Large intestine (tissue), 12 donors: ENCODE measurements around the gene RFX1. TPM values are rescaled to one million over a fixed set of nuclear protein-coding genes. Genes with fewer than 3 reads are reported as not detected.
"Not testable (repeated sequence)": the region's sequence is repeated elsewhere in the genome, so short reads cannot be mapped to it uniquely, and the experiment has no call there.

Source experiments
- DNase-seq, 2 donors: peaks; one replicate each; pipeline versions ENCODE4 v3.0.0 to v3.0.0-alpha.2; 2013
- H3K27ac ChIP-seq: one replicate; pipeline ENCODE4 v1.5.1; 2013; ENCODE audit warnings: low read length
- H3K27me3 ChIP-seq: 2 replicates; pipeline ENCODE4 v1.6.1; 2013; ENCODE audit warnings: low read length; ENCODE audit not compliant: control insufficient read depth, insufficient read depth
- H3K36me3 ChIP-seq: 2 replicates; pipeline ENCODE4 v1.6.1; 2013; ENCODE audit warnings: low read length; ENCODE audit not compliant: control insufficient read depth, insufficient read depth
- H3K4me1 ChIP-seq: one replicate; pipeline ENCODE4 v1.6.1; 2013; ENCODE audit warnings: low read length; ENCODE audit not compliant: control insufficient read depth, insufficient read depth
- H3K4me3 ChIP-seq: one replicate; pipeline ENCODE4 v1.5.1; 2013; ENCODE audit warnings: low read length
- H3K9me3 ChIP-seq: one replicate; pipeline ENCODE4 v1.6.1; 2013; ENCODE audit warnings: mild to moderate bottlenecking, low read depth, low read length, moderate library complexity; ENCODE audit not compliant: control insufficient read depth
- WGBS: methylation state at CpG from one replicate; pipeline ENCODE4 v1.1.5; 2013; ENCODE audit warnings: low lambda C conversion rate; ENCODE audit not compliant: insufficient coverage; 5-methylcytosine and 5-hydroxymethylcytosine counted together
- long read RNA-seq, 11 donors: transcript quantifications; one replicate each; lab custom pipeline, GENCODE V29; 2026
- polyA plus RNA-seq: library from polyadenylated mRNA; unstranded; fragments of 120-200 nt; gene quantifications from one replicate; pipeline ENCODE4 v1.2.1, GENCODE V29; 2013

Gene RFX1
- 17.1 TPM for polyA plus RNA-seq
- long read RNA-seq, donor 1, full-length matches to known transcripts = 1 of 1 reads
- long read RNA-seq, donor 1, partial matches to known transcripts = 0 of 1 reads
- long read RNA-seq, donor 1, other reads (novel, unspliced or antisense) = 0 of 1 reads
- long read RNA-seq, donor 2, full-length matches to known transcripts = 2 of 2 reads
- long read RNA-seq, donor 2, partial matches to known transcripts = 0 of 2 reads
- long read RNA-seq, donor 2, other reads (novel, unspliced or antisense) = 0 of 2 reads
- long read RNA-seq, donor 3 = 0 reads
- long read RNA-seq, donor 4, partial matches to known transcripts = 0 of 1 reads
- long read RNA-seq, donor 4, other reads (novel, unspliced or antisense) = 0 of 1 reads
- long read RNA-seq, donor 5, full-length matches to known transcripts = 2 of 2 reads
- long read RNA-seq, donor 5, partial matches to known transcripts = 0 of 2 reads
- long read RNA-seq, donor 5, other reads (novel, unspliced or antisense) = 0 of 2 reads
- long read RNA-seq, donor 6 = 0 reads
- long read RNA-seq, donor 7 = 0 reads
- long read RNA-seq, donor 8 = 0 reads
- long read RNA-seq, donor 9 = 0 reads
- long read RNA-seq, donor 10 = 0 reads
- long read RNA-seq, donor 11, full-length matches to known transcripts = 2 of 2 reads
- long read RNA-seq, donor 11, partial matches to known transcripts = 0 of 2 reads
- long read RNA-seq, donor 11, other reads (novel, unspliced or antisense) = 0 of 2 reads

- Histone ChIP-seq H3K9me3 (no peaks in the 10 kb centered on the region), H3K4me1 (peaks cover 17% of the 10 kb centered on the region), H3K27me3 (no peaks in the 10 kb centered on the region), H3K4me3 (peak within 1 kb of the TSS; percentile 82), H3K27ac (peak within 1 kb of the TSS; percentile 94), H3K36me3 (no peaks in the 10 kb centered on the region)
- peak; percentile 100 for DNase-seq
- no CpG with 5 or more reads among the region's 58 CpGs for WGBS
Observed at GRCh38 chr19:14006085-14006765, at the start of gene RFX1. RFX1 (minus strand) TSS chr19:14006320; CDS start chr19:13993843, 12,477 bp downstream.

GRCh38 chr19:14055396-14055795, 49.3 kb upstream of the RFX1 start:
- Histone ChIP-seq H3K36me3 (peaks cover 5% of the 10 kb centered on the region), H3K27me3 (peaks cover 23% of the 10 kb centered on the region), H3K4me1 (peaks cover 13% of the 10 kb centered on the region), H3K4me3 (no peak overlapping the region), H3K9me3 (peaks cover 7% of the 10 kb centered on the region), H3K27ac (no peak overlapping the region)
- WGBS = 80% methylated on average over 1 of the region's 3 CpGs
- no peak for DNase-seq

GRCh38 chr19:14054721-14055120, 48.6 kb upstream of the RFX1 start:
- Histone ChIP-seq H3K27me3 (peaks cover 23% of the 10 kb centered on the region), H3K9me3 (peaks cover 7% of the 10 kb centered on the region), H3K36me3 (peaks cover 5% of the 10 kb centered on the region), H3K27ac (no peak overlapping the region), H3K4me1 (peaks cover 8% of the 10 kb centered on the region), H3K4me3 (no peak overlapping the region)
- no CpG with 5 or more reads among the region's 11 CpGs for WGBS
- DNase-seq = no peak

GRCh38 chr19:14054099-14054498, 48.0 kb upstream of the RFX1 start:
- 82% methylated on average over 5 of the region's 6 CpGs for WGBS
- DNase-seq = no peak
- peaks cover 5% of the 10 kb centered on the region for H3K36me3 ChIP-seq
- no peak overlapping the region for H3K4me3 ChIP-seq
- peaks cover 7% of the 10 kb centered on the region for H3K9me3 ChIP-seq
- H3K27ac ChIP-seq = no peak overlapping the region
- H3K4me1 ChIP-seq = peaks cover 2% of the 10 kb centered on the region
- peaks cover 16% of the 10 kb centered on the region for H3K27me3 ChIP-seq

GRCh38 chr19:14053500-14053899, 47.4 kb upstream of the RFX1 start:
- H3K36me3 ChIP-seq = peaks cover 5% of the 10 kb centered on the region
- no peak overlapping the region for H3K27ac ChIP-seq
- WGBS = no CpG with 5 or more reads among the region's 11 CpGs
- H3K4me1 ChIP-seq = no peaks in the 10 kb centered on the region
- peaks cover 5% of the 10 kb centered on the region for H3K9me3 ChIP-seq
- H3K27me3 ChIP-seq = peaks cover 10% of the 10 kb centered on the region
- no peak for DNase-seq
- no peak overlapping the region for H3K4me3 ChIP-seq

- Histone ChIP-seq H3K4me3 (no peak overlapping the region), H3K27me3 (peaks cover 6% of the 10 kb centered on the region)
- WGBS = no CpG with 5 or more reads among the region's 3 CpGs
Observed at GRCh38 chr19:14053032-14053431, 46.9 kb upstream of the RFX1 start.

GRCh38 chr19:14052470-14052869, 46.4 kb upstream of the RFX1 start:
- H3K9me3 ChIP-seq = peaks cover 5% of the 10 kb centered on the region
- H3K27me3 ChIP-seq = peaks cover 2% of the 10 kb centered on the region
- H3K27ac ChIP-seq = no peak overlapping the region
- no peak overlapping the region for H3K4me3 ChIP-seq
- 73% methylated on average over 2 of the region's 6 CpGs for WGBS
- peaks cover 5% of the 10 kb centered on the region for H3K36me3 ChIP-seq
- DNase-seq = no peak
- H3K4me1 ChIP-seq = no peaks in the 10 kb centered on the region

More at GRCh38 chr19:14053032-14053431, 46.9 kb upstream of the RFX1 start:
- Histone ChIP-seq H3K9me3 (peaks cover 5% of the 10 kb centered on the region), H3K4me1 (no peaks in the 10 kb centered on the region), H3K36me3 (peaks cover 5% of the 10 kb centered on the region), H3K27ac (no peak overlapping the region)
- no peak for DNase-seq

- H3K4me1 ChIP-seq = no peaks in the 10 kb centered on the region
- H3K4me3 ChIP-seq = no peak overlapping the region
- no CpG with 5 or more reads among the region's 9 CpGs for WGBS
- peaks cover 1% of the 10 kb centered on the region for H3K27me3 ChIP-seq
- H3K27ac ChIP-seq = no peak overlapping the region
- peaks cover 5% of the 10 kb centered on the region for H3K9me3 ChIP-seq
- peaks cover 5% of the 10 kb centered on the region for H3K36me3 ChIP-seq
- DNase-seq = no peak
Observed at GRCh38 chr19:14051980-14052379, 45.9 kb upstream of the RFX1 start.

- WGBS = no CpG with 5 or more reads among the region's 11 CpGs
- DNase-seq, H3K4me1 ChIP-seq, H3K36me3 ChIP-seq, H3K27me3 ChIP-seq, H3K9me3 ChIP-seq, H3K4me3 ChIP-seq, H3K27ac ChIP-seq: not testable (repeated sequence)
Observed at GRCh38 chr19:14050961-14051360, 44.8 kb upstream of the RFX1 start.

GRCh38 chr19:14050512-14050911, 44.4 kb upstream of the RFX1 start:
- H3K4me1 ChIP-seq = no peaks in the 10 kb centered on the region
- no peaks in the 10 kb centered on the region for H3K27me3 ChIP-seq
- H3K27ac ChIP-seq = no peak overlapping the region
- DNase-seq = no peak
- H3K36me3 ChIP-seq = peaks cover 5% of the 10 kb centered on the region
- no peak overlapping the region for H3K4me3 ChIP-seq
- H3K9me3 ChIP-seq = peaks cover 5% of the 10 kb centered on the region
- WGBS = no CpG with 5 or more reads among the region's 4 CpGs
